ENCODE results near the gene AGPAT1.
"Not testable (repeated sequence)": the region's sequence is repeated elsewhere in the genome, so short reads cannot be mapped to it uniquely, and the experiment has no call there.

AGPAT1 gene

DNA sequence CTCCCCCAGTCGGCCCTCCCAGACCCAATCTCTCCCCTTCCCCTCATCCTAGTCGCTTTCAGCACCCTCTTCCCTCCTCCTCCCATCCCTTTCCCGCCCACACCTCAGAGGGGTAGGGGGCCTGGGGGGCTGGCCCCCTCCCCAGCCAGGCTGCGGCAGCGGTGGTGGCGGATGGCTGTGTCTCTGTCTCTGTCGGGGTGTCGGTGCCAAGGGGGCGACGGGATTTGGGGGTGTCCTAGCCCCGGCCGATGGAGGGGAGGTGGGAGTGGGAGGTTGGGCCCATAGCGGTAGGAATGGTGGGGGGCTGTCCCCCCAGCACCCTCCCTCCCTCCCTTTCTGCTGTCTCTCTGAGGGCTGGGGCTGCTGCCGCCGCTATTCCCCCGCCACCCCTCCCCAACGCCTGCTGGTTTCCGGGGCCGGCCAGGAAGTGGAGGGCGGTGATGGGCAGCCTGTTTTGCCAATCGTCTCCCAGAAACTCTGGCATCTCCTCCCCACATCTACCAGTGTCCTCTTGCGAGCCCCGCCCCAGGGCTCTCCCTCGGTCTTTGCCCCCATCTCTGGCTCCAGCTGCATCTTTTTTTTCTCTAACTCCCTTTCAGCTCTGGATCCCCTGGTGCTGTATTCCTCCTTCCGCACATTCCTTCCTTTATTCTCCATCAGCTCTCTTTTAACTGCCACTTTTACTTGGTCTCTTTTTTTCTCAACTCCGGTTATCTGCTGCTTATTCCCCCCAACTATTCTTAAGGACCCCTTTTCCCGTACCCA, at the start of gene AGPAT1:
AGPAT1 (minus strand) TSS at position 374 of the 765 bp plus-strand sequence. CDS start 4,588 bp downstream, outside the sequence.
- TF ChIP-seq ZNF274 (IDR thresholded peaks at IDR 0.05; ENCODE audit: low read depth, low read length) = no peak

GRCh38 chr6:32224696-32225095, 48.8 kb upstream of the AGPAT1 start:
- no peak overlapping the region for H3K4me3 ChIP-seq (ENCODE audit: low read length)
- TF ChIP-seq ZNF274 (IDR thresholded peaks at IDR 0.05; ENCODE audit: low read depth, low read length) = no peak

More for the DNA sequence above, at the start of gene AGPAT1:
- peak within 1 kb of the TSS; percentile 81 for H3K4me3 ChIP-seq (ENCODE audit: low read length)

GRCh38 chr6:32223258-32224235, 47.7 kb upstream of the AGPAT1 start, which contains the start of gene NOTCH4:
TSS of gene NOTCH4 (minus strand) at chr6:32224067. CDS start at chr6:32223928, 139 bp downstream.
- H3K4me3 ChIP-seq (ENCODE audit: low read length) = no peak within 1 kb of the TSS
- no peak for TF ChIP-seq ZNF274 (IDR thresholded peaks at IDR 0.05; ENCODE audit: low read depth, low read length)

GRCh38 chr6:32222333-32223230, 46.7 kb upstream of the AGPAT1 start:
- no peak for TF ChIP-seq ZNF274 (IDR thresholded peaks at IDR 0.05; ENCODE audit: low read depth, low read length)
- no peak overlapping the region for H3K4me3 ChIP-seq (ENCODE audit: low read length)

GRCh38 chr6:32220021-32220420, 44.1 kb upstream of the AGPAT1 start:
- no peak for TF ChIP-seq ZNF274 (IDR thresholded peaks at IDR 0.05; ENCODE audit: low read depth, low read length)
- H3K4me3 ChIP-seq (ENCODE audit: low read length) = no peak overlapping the region

GRCh38 chr6:32218167-32218566, 42.3 kb upstream of the AGPAT1 start:
- H3K4me3 ChIP-seq (ENCODE audit: low read length) = no peak overlapping the region
- no peak for TF ChIP-seq ZNF274 (IDR thresholded peaks at IDR 0.05; ENCODE audit: low read depth, low read length)

DNA sequence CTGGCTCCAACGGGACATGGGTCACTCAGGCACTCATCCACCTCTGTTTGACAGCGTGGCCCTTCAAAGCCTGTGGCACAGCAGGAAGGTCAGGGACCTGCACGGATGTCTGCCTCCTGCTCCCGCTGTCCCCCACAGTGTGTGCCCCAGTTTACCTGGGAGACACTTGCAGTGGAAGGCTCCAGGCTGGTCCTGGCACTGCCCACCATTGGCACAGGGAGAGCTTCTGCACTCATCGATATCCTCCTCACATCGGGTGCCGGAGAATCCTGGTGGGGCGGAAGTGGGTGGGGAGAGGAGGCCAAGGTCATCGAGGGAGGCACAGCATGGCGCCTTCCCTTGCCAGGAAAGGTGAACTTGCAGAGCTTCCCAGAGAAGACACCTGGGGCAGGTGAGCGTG, 41.1 kb upstream of the AGPAT1 start:
- TF ChIP-seq ZNF274 (IDR thresholded peaks at IDR 0.05; ENCODE audit: low read depth, low read length) = no peak
- no peak overlapping the region for H3K4me3 ChIP-seq (ENCODE audit: low read length)

DNA sequence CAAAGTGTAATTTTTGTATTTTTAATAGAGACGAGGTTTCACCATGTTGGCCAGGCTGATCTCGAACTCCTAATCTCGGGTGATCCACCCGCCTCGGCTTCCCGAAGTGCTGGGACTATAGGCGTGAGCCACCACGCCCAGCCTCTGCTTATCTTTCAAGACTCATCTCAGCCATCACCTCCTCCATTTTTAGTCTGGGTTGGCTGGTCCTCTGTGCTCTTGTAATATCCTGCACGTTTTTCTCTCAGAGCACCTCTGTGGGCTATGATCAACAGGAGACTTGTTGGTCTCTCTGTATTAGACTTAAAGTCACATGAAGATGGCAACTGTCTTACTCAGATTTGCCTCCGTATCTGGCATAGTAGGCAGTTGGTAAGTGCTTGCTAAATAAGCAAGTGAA, 40.4 kb upstream of the AGPAT1 start:
- no peak for TF ChIP-seq ZNF274 (IDR thresholded peaks at IDR 0.05; ENCODE audit: low read depth, low read length)
- H3K4me3 ChIP-seq (ENCODE audit: low read length) = no peak overlapping the region

DNA sequence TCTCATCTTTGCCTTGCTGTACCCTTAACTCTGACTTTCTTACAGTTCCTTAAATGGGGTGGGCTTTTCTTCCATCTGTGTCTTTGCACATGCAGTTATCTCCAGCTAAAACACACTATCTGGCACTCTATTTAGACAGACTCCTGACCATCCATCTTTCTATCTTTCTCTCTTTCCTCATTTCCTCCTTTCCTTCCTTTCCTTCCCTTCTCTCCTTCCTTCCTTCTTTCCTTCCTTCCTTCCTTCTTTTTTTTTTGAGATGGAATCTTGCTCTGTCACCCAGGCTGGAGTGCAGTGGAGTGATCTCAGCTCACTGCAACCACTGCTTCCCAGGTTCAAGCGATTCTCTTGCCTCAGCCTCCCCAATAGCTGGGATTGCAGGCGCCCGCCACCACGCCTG, 39.7 kb upstream of the AGPAT1 start:
- no peak overlapping the region for H3K4me3 ChIP-seq (ENCODE audit: low read length)
- TF ChIP-seq ZNF274 (IDR thresholded peaks at IDR 0.05; ENCODE audit: low read depth, low read length) = no peak

- TF ChIP-seq ZNF274 (IDR thresholded peaks at IDR 0.05; ENCODE audit: low read depth, low read length) = no peak
Observed at GRCh38 chr6:32214126-32214525, 38.2 kb upstream of the AGPAT1 start.

DNA sequence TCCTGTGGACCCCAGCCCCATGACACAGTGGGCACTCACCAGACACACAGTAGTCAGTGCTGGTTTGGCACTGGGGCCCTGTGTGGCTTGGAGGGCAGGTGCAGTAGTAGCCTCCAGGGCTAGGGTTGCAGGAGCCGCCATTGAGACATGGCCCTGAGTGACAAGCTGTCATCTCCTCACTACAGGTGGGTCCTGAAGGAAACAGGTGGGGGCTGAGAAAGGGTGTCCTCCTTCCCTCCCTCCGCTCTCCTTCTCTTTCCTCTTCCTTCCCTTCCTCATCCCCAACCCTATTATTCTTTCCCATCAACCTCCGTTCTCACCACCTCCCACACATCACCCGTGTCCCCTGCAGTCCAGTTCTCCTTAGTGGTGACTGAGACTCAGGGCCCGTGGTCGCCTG, 37.8 kb upstream of the AGPAT1 start:
- no peak overlapping the region for H3K4me3 ChIP-seq (ENCODE audit: low read length)
- TF ChIP-seq ZNF274 (IDR thresholded peaks at IDR 0.05; ENCODE audit: low read depth, low read length) = no peak

More at GRCh38 chr6:32214126-32214525, 38.2 kb upstream of the AGPAT1 start:
- no peak overlapping the region for H3K4me3 ChIP-seq (ENCODE audit: low read length)

DNA sequence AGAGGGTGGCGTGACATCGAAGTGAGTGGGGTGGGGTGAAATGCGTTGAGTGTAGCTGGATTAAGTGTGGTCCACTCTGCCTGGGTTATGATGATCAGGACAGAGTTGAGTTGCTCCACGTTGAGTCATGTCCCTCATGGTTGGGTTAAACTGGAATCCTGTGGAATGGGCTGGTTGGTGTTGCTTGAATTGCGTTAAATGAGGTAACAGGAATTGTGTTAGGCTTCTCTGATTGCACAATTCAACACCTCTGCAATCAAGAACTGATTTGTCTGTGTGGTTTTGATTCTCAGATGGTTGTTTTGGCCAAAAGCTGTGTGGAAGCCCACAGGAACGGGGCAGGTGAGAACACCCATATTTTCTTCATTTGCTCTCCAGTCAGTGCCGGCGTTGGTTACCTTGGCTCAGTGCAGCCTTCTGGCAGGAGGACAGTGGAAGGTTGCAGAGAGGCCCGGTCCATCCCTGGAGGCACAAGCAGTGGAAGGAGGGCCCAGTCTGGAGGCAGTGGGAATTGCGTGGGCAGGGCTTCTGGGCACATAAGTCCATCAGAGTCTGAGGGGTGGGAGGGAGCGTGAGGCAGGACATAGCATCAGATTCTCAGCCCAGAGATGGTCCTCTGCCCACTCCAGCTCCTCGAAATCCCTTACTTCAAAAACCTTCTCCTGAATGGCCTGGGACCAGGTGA, 36.3 kb upstream of the AGPAT1 start:
- no peak for TF ChIP-seq ZNF274 (IDR thresholded peaks at IDR 0.05; ENCODE audit: low read depth, low read length)
- no peak overlapping the region for H3K4me3 ChIP-seq (ENCODE audit: low read length)

DNA sequence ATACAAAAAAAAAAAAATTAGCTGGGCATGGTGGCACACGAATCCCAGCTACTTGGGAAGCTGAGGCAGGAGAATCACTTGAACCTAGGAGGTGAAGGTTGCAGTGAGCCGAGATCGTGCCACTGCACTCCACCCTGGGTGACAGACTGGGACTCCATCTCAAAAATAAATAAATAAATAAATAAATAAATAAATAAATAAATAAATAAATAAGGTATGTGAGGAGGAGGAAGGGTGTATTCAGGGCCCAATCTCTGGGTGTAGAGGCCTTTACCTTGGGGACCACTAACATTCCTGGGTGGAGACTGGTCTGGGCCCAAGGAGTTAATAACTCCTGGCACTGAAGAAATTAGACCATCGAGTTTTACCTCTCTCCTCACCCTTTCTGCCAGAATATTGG, 35.5 kb upstream of the AGPAT1 start:
- H3K4me3 ChIP-seq (ENCODE audit: low read length) = not testable (repeated sequence)
